A549 (cell line): ENCODE data around the gene RCE1. TPM values are rescaled to one million over a fixed set of nuclear protein-coding genes. Genes with fewer than 3 reads are reported as not detected.

Experiments used
- ATAC-seq, 2 experiments: fragments of 200-7000 bp in 1 of 2; fragments of >200 bp in 1 of 2; cut with Nextera tagmentation in 1 of 2; cut with Tn5 transposase in 1 of 2; 3 replicates each; pipeline versions ENCODE4 v1.8.0 to v1.9.1; 2018 to 2020; ENCODE audit warnings: mild to moderate bottlenecking in 1 of 2, moderate library complexity in 1 of 2
- CTCF ChIA-PET: fragments of 300-600 bp; sonication (Branson Sonifier 250); formaldehyde crosslinking; extraction: SDS; loops from one replicate; lab custom pipeline; 2021; ENCODE audit warnings: antibody characterized with exemption, inconsistent platforms; lab: Yijun Ruan, JAX
- POLR2A ChIA-PET: fragments of 350-600 bp; formaldehyde crosslinking; extraction: SDS; loops from one replicate; lab custom pipeline; 2021; ENCODE audit warnings: antibody characterized with exemption, inconsistent platforms; lab: Yijun Ruan, JAX
- DNase-seq, 2 experiments: peaks; one replicate each; pipeline versions ENCODE4 v3.0.0 to v3.0.0-alpha.2; 2011 to 2016; ENCODE audit warnings: low read depth in 1 of 2, low spot score in 1 of 2
- FAIRE-seq: peaks from 2 replicates; lab custom pipeline; 2011; peaks lifted over from hg19 to GRCh38; lab: Jason Lieb, UNC
- H3K27ac ChIP-seq, 2 experiments: fragments of >200 bp; sonication (Bioruptor Twin); formaldehyde crosslinking; 3 replicates each; pipeline ENCODE4 v1.5.1; 2016 to 2017
- H3K4me1 ChIP-seq: fragments of >200 bp; sonication (Bioruptor Twin); formaldehyde crosslinking; 3 replicates; pipeline ENCODE4 v1.6.1; 2016
- H3K4me2 ChIP-seq: fragments of >200 bp; sonication (Bioruptor Twin); formaldehyde crosslinking; 3 replicates; pipeline ENCODE4 v1.6.1; 2016
- H3K4me3 ChIP-seq: fragments of >200 bp; sonication (Bioruptor Twin); formaldehyde crosslinking; 3 replicates; pipeline ENCODE4 v1.5.1; 2016
- H3K9me3 ChIP-seq: fragments of >200 bp; sonication (Bioruptor Twin); formaldehyde crosslinking; 3 replicates; pipeline ENCODE4 v1.6.1; 2016
- CBX2 ChIP-seq: fragments of 200-600 bp; sonication (generic); IDR thresholded peaks from 2 replicates; pipeline ENCODE4 v1.6.1; 2016; ENCODE audit warnings: low read depth, mild to moderate bottlenecking, borderline replicate concordance
- CBX8 ChIP-seq: fragments of 200-600 bp; sonication (generic); IDR thresholded peaks from 2 replicates; pipeline ENCODE4 v1.6.1; 2016
- EHMT2 ChIP-seq: fragments of 200-600 bp; sonication (generic); IDR thresholded peaks from 2 replicates; pipeline ENCODE4 v1.6.1; 2016; ENCODE audit warnings: antibody characterized with exemption, low read depth, mild to moderate bottlenecking, moderate library complexity
- HDAC2 ChIP-seq: fragments of 200-600 bp; sonication (generic); IDR thresholded peaks from 2 replicates; pipeline ENCODE4 v1.6.1; 2016
- HOXB5 ChIP-seq: fragments of 250-450 bp; sonication (Bioruptor Pico); IDR thresholded peaks from 2 replicates; pipeline ENCODE4 v1.5.0; 2020; ENCODE audit warnings: mild to moderate bottlenecking, moderate library complexity
- KDM1A ChIP-seq: fragments of 200-600 bp; sonication (generic); IDR thresholded peaks from 2 replicates; pipeline ENCODE4 v1.6.1; 2016; ENCODE audit warnings: low read depth, mild to moderate bottlenecking
- MAZ ChIP-seq: fragments of 150-350 bp; IDR thresholded peaks from 2 replicates; pipeline ENCODE4 v1.6.1; 2014; ENCODE audit warnings: antibody characterized with exemption, low read depth, low read length, borderline replicate concordance
- MYC ChIP-seq: IDR thresholded peaks from 2 replicates; pipeline ENCODE4 v1.6.1; 2012; ENCODE audit warnings: mild to moderate bottlenecking, inconsistent platforms, low read length, improper control_type of control experiment, borderline replicate concordance
- NFE2L2 ChIP-seq: fragments of 150-350 bp; conservative IDR thresholded peaks from 2 replicates; pipeline ENCODE4 v1.6.1; 2014; ENCODE audit warnings: low read length
- NPAS2 ChIP-seq: fragments of 250-450 bp; sonication (Bioruptor Pico); IDR thresholded peaks from 2 replicates; pipeline ENCODE4 v1.8.0; 2022; ENCODE audit warnings: mild to moderate bottlenecking, moderate library complexity, borderline replicate concordance
- PHF8 ChIP-seq: fragments of 200-600 bp; sonication (generic); IDR thresholded peaks from 2 replicates; pipeline ENCODE4 v1.6.1; 2016; ENCODE audit warnings: low read depth, mild to moderate bottlenecking, antibody characterized with exemption, moderate library complexity, borderline replicate concordance
- POLR2A ChIP-seq: IDR thresholded peaks from 2 replicates; pipeline ENCODE4 v1.6.1; 2012; ENCODE audit warnings: mild to moderate bottlenecking, low read length
- POLR2AphosphoS2 ChIP-seq: conservative IDR thresholded peaks from 2 replicates; pipeline ENCODE4 v1.6.1; 2012; ENCODE audit warnings: low read length, improper control_type of control experiment, inconsistent platforms
- RCOR1 ChIP-seq: fragments of 150-350 bp; IDR thresholded peaks from 2 replicates; pipeline ENCODE4 v1.6.1; 2014; ENCODE audit warnings: antibody characterized with exemption, low read length, low read depth
- SMC3 ChIP-seq: fragments of >200 bp; sonication (Bioruptor Twin); formaldehyde crosslinking; IDR thresholded peaks from 3 replicates; pipeline ENCODE4 v1.6.1; 2018; ENCODE audit warnings: inconsistent platforms
- SREBF2 ChIP-seq: fragments of 450-650 bp; IDR thresholded peaks from 2 replicates; pipeline ENCODE4 v1.6.1; 2014; ENCODE audit warnings: mild to moderate bottlenecking, moderate library complexity
- USF2 ChIP-seq: fragments of 450-650 bp; IDR thresholded peaks from 2 replicates; pipeline ENCODE4 v1.6.1; 2014; ENCODE audit warnings: antibody characterized with exemption
- ZFP36 ChIP-seq: fragments of 450-650 bp; IDR thresholded peaks from 2 replicates; pipeline ENCODE4 v1.6.1; 2014; ENCODE audit warnings: borderline replicate concordance; ENCODE audit not compliant: partially characterized antibody
- ZNF302 ChIP-seq: fragments of 250-450 bp; sonication (Bioruptor Pico); IDR thresholded peaks from 2 replicates; pipeline ENCODE4 v1.9.0; 2021; ENCODE audit warnings: inconsistent platforms, mild to moderate bottlenecking, moderate library complexity
- WGBS: methylation state at CpG from one replicate; pipeline ENCODE4 v1.1.6; 2017; ENCODE audit errors: missing lambda C conversion rate; 5-methylcytosine and 5-hydroxymethylcytosine counted together
- polyA plus RNA-seq, 4 experiments: library from polyadenylated mRNA; depleted of rRNA in 3 of 4; stranded (reverse); fragments of >200 nt; fragmentation: RNase III in 1 of 4; extraction: RNeasy Plus Mini Kit Qiagen cat#74134 plus additional on column Dnase treatment in 1 of 4; gene quantifications; 2 replicates in 3 of 4; 3 replicates in 1 of 4; pipeline ENCODE4 v1.2.3, GENCODE V29; 2011 to 2017
- TF ChIP-seq, protein P1 (sequence below): fragments of 200-600 bp; sonication (generic); IDR thresholded peaks from 2 replicates; pipeline ENCODE4 v1.6.1; 2016; ENCODE audit warnings: antibody characterized with exemption, mild to moderate bottlenecking, moderate library complexity

The RCE1 gene
- polyA plus RNA-seq, 2 of the 4 experiments (the other 2 are of a cell fraction): 20.3 to 23.3 TPM

GRCh38 chr11:66870616-66871520, 27.6 kb downstream of the RCE1 start:
- CTCF ChIA-PET: interaction anchor here (0.6 to 11.6 kb wide), 6 partner anchors 11 to 252 kb away, joined by 3 to 135 read pairs (median 6); partner anchors contain the start of gene C11orf86
- ATAC-seq (no peak), FAIRE-seq (no peak)

GRCh38 chr11:66871521-66871901, 28.3 kb downstream of the RCE1 start:
- no peak for DNase-seq
- CTCF ChIA-PET: interaction anchor here (2.7 to 11.6 kb wide), 2 partner anchors 11 to 104 kb away, joined by 13 to 135 read pairs; partner anchors contain the start of gene C11orf86
- peaks cover 11% of the 10 kb centered on the region for H3K4me1 ChIP-seq
- no peak for FAIRE-seq
- TF ChIP-seq SREBF2 (no peak), ZFP36 (no peak), CBX2 (no peak), POLR2A (no peak), USF2 (no peak), MYC (no peak), MAZ (no peak), CBX8 (no peak)
- TF ChIP-seq, protein P1, sequence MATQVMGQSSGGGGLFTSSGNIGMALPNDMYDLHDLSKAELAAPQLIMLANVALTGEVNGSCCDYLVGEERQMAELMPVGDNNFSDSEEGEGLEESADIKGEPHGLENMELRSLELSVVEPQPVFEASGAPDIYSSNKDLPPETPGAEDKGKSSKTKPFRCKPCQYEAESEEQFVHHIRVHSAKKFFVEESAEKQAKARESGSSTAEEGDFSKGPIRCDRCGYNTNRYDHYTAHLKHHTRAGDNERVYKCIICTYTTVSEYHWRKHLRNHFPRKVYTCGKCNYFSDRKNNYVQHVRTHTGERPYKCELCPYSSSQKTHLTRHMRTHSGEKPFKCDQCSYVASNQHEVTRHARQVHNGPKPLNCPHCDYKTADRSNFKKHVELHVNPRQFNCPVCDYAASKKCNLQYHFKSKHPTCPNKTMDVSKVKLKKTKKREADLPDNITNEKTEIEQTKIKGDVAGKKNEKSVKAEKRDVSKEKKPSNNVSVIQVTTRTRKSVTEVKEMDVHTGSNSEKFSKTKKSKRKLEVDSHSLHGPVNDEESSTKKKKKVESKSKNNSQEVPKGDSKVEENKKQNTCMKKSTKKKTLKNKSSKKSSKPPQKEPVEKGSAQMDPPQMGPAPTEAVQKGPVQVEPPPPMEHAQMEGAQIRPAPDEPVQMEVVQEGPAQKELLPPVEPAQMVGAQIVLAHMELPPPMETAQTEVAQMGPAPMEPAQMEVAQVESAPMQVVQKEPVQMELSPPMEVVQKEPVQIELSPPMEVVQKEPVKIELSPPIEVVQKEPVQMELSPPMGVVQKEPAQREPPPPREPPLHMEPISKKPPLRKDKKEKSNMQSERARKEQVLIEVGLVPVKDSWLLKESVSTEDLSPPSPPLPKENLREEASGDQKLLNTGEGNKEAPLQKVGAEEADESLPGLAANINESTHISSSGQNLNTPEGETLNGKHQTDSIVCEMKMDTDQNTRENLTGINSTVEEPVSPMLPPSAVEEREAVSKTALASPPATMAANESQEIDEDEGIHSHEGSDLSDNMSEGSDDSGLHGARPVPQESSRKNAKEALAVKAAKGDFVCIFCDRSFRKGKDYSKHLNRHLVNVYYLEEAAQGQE: no peak
- TF ChIP-seq, all 56 proteins: peak for 0
- no peak for ATAC-seq
- no peak overlapping the region for H3K4me3 ChIP-seq
- no peak overlapping the region for H3K27ac ChIP-seq
- POLR2A ChIA-PET: no interaction called here
- WGBS: 94% methylated on average over 17 of the region's 18 CpGs
- no peaks in the 10 kb centered on the region for H3K9me3 ChIP-seq
- H3K4me2 ChIP-seq: no peak overlapping the region

More at GRCh38 chr11:66870616-66871520, 27.6 kb downstream of the RCE1 start:
- no peak for TF ChIP-seq RCOR1
- TF ChIP-seq HDAC2: no peak
- TF ChIP-seq SMC3: no peak
- TF ChIP-seq POLR2AphosphoS2: no peak
- no peak for TF ChIP-seq PHF8
- TF ChIP-seq NFE2L2: no peak
- no peak for TF ChIP-seq NPAS2
- no peak for TF ChIP-seq HOXB5 (CRISPR knock-in tag)
- TF ChIP-seq KDM1A: no peak
- no peak for TF ChIP-seq EHMT2
- no peak for TF ChIP-seq ZNF302 (CRISPR knock-in tag)
- no peak overlapping the region for H3K27ac ChIP-seq
- DNase-seq: no peak
- H3K4me2 ChIP-seq: no peak overlapping the region
- H3K4me3 ChIP-seq: no peak overlapping the region
- H3K9me3 ChIP-seq: no peaks in the 10 kb centered on the region
- WGBS: 93% methylated on average over 39 of the region's 39 CpGs
- H3K4me1 ChIP-seq: peaks cover 9% of the 10 kb centered on the region
- POLR2A ChIA-PET: no interaction called here
